ENCODE data around the gene HSP90AB1.
A peak's percentile ranks its signal among the peaks of the same experiment; 100 is the strongest.

The HSP90AB1 gene

DNA sequence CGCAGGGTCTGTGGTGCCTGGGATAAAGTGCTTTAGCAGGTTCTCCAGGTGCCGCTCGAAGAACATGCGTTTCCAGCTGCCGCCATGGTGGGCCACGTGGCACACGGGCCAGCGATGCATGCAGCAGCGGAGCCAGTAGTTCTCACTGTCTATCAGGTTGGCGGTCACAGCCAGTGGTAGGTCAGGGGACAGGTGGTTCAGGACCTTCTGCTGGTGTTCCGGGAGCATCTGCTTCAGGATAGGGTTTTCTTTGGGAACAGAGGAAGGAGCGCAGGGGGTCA, 39.3 kb downstream of the HSP90AB1 start:
- DNase-seq (ENCODE audit: low read depth in 2 of 2), result no peak

DNA sequence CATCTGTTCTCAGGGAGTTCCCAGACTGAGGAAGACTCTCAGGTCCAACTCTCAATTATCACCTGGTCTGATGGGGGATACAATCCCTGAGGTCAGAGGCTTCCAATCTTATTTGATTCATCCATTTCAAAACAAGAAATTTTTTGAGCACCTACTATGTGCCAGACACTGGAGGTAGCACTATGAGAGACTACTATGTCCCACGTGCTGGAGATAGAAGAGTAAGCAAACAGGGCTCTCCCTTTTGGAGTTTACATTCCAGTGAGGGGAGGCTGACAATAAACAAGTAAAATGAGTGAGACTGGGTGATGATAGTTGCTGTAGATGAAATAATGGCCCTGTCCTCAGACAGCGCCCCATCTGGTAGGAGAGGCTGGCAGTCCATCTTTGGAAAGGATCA, 39.8 kb downstream of the HSP90AB1 start:
- DNase-seq (ENCODE audit: low read depth in 2 of 2), result no peak

DNA sequence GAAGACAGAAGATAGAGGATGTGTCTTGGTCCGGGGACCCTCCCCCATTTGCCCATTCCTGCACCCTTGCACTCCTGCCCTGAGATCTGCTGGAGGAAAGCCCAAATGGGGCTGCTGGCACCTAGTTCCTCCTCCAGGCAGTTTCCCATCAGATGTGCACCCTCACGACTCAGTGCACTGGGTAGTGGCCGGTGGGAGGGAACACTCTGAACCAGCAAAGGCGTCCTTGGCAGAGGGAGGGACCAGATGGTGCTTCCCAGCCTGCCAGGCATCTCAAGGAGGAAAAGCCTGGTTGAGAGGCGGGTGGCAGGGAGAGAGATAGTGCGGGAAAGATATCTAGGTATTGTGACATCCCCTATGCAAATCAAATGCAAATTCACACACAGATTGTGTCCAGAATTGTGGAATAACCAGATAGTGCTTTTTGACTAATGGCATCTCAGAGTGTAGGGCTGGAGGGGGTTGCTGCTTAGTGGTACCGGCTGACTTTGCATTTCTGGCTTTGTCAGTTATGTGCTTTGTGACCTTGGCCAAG, 42.9 kb downstream of the HSP90AB1 start:
- DNase-seq (ENCODE audit: low read depth in 2 of 2), result no peak

DNA sequence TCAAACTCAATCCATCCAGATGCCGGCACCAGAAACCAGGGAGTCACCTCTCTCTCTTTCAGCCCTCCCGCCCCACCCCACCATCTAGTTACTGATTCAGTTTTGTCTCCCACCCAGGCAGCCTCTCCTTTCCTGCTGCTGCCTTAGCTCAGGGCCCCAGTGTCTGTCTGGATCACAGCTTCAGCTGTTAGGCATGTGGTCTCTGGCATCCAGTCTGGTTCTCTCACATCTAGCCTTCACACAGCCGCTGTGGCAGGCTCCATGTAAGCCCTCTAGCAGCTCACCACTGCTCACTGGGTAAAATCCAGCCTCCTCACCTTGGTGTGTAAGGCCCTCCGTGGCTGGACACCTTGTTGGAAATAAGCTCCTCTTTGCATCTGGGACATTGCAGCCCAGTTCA, 44.9 kb downstream of the HSP90AB1 start:
- DNase-seq (ENCODE audit: low read depth in 2 of 2), result no peak

DNA sequence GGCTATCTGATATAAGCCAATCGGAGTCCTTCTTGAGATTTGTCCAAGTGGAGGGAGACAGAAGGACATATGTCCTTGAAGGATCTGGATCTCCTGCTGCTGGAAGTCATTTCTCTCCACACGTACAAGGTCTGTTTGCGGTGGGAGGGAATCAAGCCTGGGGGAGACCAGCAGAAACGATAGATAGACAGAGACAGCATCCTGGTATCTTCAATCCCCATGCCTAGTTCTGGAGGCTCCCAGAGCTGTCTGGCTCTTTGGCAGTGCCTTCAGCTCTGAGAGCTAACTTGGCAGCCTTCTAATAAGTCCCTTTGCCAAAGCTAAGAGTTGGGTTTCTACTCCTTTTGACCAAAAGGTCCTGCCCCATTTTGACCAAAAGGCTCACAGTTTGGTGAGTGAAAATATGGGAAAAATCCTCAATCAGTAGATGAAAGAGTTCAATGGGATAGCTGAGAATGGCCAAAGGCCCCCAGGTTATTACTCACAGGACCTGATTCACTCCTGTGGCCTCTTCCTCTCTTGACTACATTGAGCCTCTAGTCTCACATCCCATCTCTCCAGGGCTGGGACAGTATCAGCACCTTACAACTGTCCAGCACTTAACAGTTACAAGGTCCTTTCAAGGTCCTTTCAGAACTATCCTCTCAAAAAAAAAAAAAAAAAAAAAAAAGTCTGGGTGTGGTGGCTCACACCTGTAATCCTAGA, 45.9 kb downstream of the HSP90AB1 start:
- no peak for DNase-seq (ENCODE audit: low read depth in 2 of 2)

DNA sequence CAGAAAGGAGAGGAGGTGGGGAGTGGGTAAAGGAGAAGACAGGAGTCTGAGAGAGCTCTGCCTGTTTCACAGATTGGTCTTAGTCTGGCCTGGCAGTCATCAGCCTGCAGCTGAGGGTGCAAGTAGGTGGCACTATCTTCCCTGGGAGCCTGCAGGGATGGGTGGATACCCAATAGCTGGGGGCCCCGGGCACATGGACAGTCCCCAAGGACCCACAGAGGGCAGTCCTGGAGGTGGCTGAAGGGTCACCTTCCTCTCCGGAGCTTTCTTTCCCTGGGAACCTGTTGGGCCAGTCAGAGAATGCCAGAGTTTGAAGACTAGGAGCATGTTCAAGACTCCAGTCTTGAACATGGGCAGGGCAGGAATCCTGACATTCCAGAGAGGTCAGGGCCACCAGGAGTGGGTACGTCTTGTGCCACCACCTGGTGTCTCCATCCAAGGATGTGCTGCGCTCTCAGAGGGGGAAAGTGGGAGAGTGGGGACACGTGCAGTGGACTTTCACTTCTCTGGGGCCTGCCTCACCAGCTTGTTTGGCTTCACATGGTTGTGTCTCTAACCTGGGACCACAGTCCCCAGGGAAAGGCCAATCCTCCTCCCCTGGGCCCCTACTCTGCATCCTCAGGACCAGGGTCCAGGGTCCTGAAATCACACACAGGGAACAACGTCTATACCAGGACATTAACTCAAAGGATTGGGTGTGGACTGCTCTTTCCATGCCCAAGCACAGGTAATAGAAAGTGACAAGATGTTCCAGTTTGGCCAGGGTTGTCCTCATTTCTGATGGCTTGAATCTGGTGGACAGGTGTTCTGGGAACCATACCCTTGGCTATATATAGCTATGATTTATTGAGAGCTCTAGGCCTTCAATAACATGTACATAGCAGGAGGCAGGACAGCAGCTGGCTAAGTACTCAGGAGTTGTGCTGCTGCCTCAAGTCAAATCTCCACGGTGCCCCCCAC, 48.2 kb downstream of the HSP90AB1 start:
- no peak for DNase-seq (ENCODE audit: low read depth in 2 of 2)

DNA sequence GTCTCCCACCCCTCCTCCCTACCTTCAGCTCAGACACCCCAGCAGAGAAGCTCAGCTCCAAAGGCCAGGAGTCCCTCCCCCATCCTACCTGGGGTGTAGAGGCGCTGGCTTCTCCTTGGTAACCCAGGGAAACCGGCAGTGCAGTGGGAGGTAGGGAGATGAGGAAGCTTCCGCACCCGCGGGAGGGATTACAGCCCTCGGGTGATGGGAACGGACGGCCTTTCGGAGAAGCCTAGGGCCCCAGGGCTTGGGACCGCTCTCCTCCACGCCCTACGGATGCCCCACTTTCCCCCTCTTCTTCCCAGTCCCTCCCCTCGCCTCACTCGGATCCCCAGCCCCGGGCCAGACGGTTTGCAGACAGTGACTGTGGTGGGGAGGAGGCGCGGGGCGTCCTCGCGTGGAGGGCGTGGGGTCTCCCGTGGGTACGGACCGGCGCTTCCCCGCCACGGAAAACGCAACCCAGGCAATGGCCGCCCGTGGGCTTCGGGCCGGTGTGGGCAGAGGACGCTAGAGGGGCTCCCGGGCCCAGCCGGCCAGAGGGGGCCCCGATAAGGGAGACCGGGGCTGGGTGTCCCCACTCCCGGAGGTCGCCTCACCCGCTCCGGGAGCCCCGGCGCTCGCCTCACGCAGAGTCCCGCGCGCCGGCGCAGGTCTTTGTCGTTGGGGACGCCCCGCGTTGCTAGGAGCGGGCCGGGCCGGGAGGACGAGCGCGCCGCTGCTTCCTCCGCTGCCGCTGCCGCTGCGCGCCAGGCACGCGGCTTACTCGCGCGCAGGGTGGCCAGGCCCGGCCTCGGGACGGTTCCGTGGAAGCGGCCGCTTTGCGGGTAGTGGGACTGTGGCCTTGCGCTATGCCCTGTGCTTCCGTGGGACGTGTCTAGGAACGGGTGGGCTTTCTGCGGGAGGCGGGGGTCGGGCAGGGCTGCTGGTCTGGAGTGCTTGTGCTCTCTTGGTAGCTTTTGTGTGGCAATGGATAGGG, 50.5 kb downstream of the HSP90AB1 start:
- peak; percentile 29 to 55 for DNase-seq (ENCODE audit: low read depth in 2 of 2)

DNA sequence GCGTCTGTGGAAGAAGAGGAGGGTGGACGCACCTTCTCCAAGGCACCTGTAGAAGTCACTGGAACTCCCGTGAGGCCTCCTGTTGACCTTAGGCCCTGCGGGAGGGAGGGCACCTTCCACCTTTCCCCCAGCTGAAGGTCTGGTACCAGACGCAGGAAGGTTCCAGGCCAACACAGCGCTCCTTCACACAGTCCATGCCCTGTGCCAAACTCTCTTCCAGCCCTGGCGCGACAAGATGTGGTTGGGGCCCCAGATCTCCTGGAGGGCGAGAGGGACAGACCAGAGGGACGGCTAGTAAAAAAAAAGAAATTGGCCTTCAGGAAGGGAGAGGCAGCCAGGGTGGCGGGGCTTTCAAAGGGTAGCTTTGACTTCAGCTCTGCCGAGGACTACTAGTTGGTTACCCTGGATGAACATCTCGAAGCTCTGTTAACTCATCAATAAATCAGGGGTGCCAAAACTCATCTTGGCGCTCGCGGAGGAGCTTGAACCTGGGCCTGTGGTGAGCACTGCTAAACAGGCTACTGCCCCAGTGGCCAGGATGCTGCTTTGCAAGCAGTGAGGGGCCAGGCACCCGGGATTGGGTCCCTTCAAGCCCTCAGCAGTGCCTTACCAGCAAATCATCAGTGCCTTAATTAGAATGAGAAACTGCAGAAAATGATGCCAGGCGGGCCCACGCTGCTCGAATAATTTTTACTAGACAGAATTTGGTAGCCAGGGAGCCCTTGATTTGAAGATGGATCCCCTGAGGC, 51.3 kb downstream of the HSP90AB1 start:
- no peak for DNase-seq (ENCODE audit: low read depth in 2 of 2)

DNA sequence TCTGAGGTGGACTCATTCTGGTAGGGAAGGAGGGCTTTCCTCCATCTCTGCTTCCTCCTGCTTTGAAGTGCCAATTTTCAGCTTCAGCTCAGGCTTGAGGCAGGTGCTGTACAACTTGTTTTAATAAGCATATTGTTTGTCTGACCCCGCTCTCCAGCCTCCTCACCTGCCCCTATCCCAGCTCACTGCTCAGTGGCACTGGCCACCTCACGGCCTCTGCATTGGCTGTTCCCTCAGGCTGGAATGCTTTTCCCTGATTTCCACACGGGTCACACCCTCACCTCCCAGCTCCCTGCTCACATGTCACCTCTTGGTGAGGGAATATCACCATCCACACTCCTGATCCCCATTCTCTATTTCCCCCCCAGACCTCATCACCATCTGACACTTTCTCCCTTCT, 52.0 kb downstream of the HSP90AB1 start:
- DNase-seq (ENCODE audit: low read depth in 2 of 2), result no peak

DNA sequence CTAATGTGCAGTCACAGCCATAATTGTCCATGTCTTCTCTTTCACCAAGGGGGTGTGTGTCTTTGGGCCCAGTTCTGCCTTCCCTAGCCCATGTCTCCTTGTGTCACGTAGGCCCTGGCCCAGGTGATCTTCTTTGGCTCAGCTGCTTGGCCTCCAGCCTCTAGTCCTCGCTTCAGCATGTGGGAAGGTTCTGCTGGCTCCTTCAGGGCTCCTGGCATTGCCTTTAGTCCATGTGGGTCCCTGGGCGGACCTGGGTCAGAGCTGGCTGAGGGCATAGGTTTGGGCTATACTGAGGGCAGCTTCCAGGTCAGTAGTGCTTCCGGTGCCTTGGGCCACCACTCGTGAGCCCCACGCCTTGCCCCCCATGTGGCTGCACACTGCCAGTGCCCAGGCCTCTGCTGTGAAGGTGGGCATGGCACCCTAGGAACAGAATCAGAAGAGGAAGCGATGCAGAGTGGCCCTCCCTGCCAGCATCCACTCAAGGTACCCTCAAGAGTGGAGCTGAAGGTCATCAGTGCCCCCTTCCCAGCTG, 53.5 kb downstream of the HSP90AB1 start:
- DNase-seq (ENCODE audit: low read depth in 2 of 2), result no peak

- DNase-seq (ENCODE audit: low read depth in 2 of 2), result no peak
Observed at GRCh38 chr6:44301106-44301505, 54.2 kb downstream of the HSP90AB1 start.

DNA sequence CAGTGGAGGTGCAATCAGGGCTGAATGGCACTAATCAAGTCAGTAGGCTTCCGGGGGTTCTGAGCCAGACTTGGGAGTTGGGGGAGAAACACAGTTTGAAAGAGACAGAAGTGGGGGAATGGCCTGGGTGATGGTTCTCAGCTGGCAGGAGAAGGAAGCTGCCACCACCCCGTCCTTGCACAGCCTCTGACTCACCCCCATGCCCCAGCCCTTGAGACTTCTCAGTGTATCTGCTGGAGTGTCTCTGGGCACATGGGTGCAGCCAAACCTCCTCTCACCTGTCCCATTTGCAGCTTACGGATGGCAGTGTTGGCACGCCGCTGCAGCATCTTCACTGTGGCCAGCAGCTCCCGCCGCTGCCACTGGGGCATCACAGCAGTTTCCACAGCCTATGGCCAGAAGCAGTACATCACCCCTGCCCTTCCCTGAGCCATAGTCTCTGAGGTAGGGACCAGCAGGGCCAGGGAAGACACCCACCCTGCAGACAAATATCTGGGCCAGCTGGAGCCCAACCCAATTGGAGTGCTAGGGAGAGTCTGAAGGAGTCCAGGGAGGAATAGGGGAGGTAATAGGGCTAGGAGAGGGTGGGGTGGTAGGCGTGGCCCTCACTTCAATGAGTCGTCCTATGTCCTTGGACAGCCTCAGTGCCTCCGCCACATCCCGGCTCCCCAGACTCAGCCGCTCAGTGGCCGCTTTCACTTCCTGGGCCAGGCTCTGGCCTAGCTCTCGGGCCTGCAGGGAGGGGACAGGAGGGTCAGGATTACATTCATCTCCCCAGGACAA, 55.1 kb downstream of the HSP90AB1 start:
- no peak for DNase-seq (ENCODE audit: low read depth in 2 of 2)

DNA sequence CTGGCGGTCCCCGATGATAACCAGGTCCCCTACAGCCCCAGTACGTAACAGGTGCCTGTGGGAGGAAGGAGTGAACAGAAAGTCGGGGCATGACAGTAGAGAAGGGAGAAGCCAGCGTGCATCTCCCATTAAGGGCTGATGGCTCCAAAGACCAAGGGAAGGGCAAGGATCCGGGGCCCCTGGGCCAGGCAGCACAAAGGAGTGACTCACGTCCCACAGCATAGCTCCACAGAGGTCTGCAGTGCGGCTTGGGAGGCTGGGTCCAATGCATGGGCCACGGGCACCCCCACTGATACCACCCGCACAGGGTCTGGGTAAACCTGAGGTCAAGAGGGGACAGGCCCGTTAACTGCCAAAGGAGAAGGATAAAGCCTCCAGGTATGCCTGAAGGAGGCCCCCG, 56.0 kb downstream of the HSP90AB1 start:
- DNase-seq (ENCODE audit: low read depth in 2 of 2), result no peak

Data from activated CD4-positive, alpha-beta T cell treated with anti-CD3 and anti-CD28 coated beads for 24 hours (primary cell).